Transverse colon (tissue), 4 donors: ENCODE measurements around the gene MYO5B. TPM values are rescaled to one million over a fixed set of nuclear protein-coding genes. Genes with fewer than 3 reads are reported as not detected.

Source experiments
- DNase-seq: peaks from one replicate; pipeline ENCODE4 v3.0.0-alpha.2; 2019
- H3K27ac ChIP-seq, 4 donors: fragments of 200-600 bp; sonication (generic); 2 replicates each; pipeline ENCODE4 v1.5.1; 2016 to 2018; ENCODE audit warnings: inconsistent platforms in 4 of 4
- H3K27me3 ChIP-seq: fragments of 200-600 bp; sonication (generic); 2 replicates; pipeline ENCODE4 v1.5.1; 2017; ENCODE audit warnings: inconsistent platforms
- H3K36me3 ChIP-seq, 4 donors: fragments of 200-600 bp; sonication (generic); 2 replicates each; pipeline ENCODE4 v1.5.1; 2017 to 2019; ENCODE audit warnings: inconsistent platforms in 4 of 4
- H3K4me1 ChIP-seq, 4 donors: fragments of 200-600 bp; sonication (generic); 2 replicates each; pipeline ENCODE4 v1.5.1; 2017 to 2020; ENCODE audit warnings: inconsistent platforms in 4 of 4
- H3K4me3 ChIP-seq, 4 donors: fragments of 200-600 bp; sonication (generic); 1 replicate in 1 of 4; 2 replicates in 3 of 4; pipeline versions ENCODE4 v1.5.1 to v1.6.1; 2017 to 2019; ENCODE audit warnings: inconsistent platforms in 4 of 4
- H3K9me3 ChIP-seq, 2 donors: fragments of 200-600 bp; sonication (generic); 2 replicates each; pipeline ENCODE4 v1.5.1; 2017 to 2019; ENCODE audit warnings: inconsistent platforms in 2 of 2
- EP300 ChIP-seq: sonication (generic); formaldehyde crosslinking; IDR thresholded peaks from one replicate; pipeline ENCODE4 v1.6.1; 2017; ENCODE audit warnings: antibody characterized with exemption, low read depth
- POLR2A ChIP-seq: fragments of 450-650 bp; IDR thresholded peaks from one replicate; pipeline ENCODE4 v1.6.1; 2016; ENCODE audit warnings: antibody characterized with exemption, mild to moderate bottlenecking, moderate library complexity
- POLR2AphosphoS5 ChIP-seq, 3 donors: sonication (generic); formaldehyde crosslinking; IDR thresholded peaks; one replicate each; pipeline ENCODE4 v1.6.1; 2016; ENCODE audit warnings: antibody characterized with exemption in 3 of 3
- WGBS, 2 donors: methylation state at CpG; one replicate each; pipeline ENCODE4 v1.1.5; 2018; ENCODE audit warnings: low coverage in 1 of 2; 5-methylcytosine and 5-hydroxymethylcytosine counted together
- in situ Hi-C, 4 donors: fragments of 200-750 bp; cut with MboI; loops; one replicate each; pipeline versions ENCODE4 v1.15.0 to v1.15.1; 2017; ENCODE audit warnings: low sequenced_read_pairs in 3 of 4, low pct_ligation_motif_present in 1 of 4, low pct_unique_long_range_greater_than_20kb in 1 of 4
- intact Hi-C: fragments of 100-400 bp; cut with DNase I; formaldehyde crosslinking; loops from one replicate; pipeline ENCODE4 v1.15.1; 2023; ENCODE audit warnings: low total_unique reads
- total RNA-seq, 4 donors: library from RNA; depleted of rRNA; stranded (reverse); fragments of >200 nt; gene quantifications; one replicate each; pipeline ENCODE4 v1.1.0, GENCODE V29; 2016
- TF ChIP-seq, protein P1 (sequence below), 5 experiments: fragments of 200-600 bp in 3 of 5; fragments of 450-650 bp in 2 of 5; sonication (generic) in 3 of 5; IDR thresholded peaks; 1 replicate in 2 of 5; 2 replicates in 3 of 5; pipeline ENCODE4 v1.5.1; 2016 to 2017; ENCODE audit warnings: antibody characterized with exemption in 5 of 5, inconsistent platforms in 3 of 5, mild to moderate bottlenecking in 2 of 5, moderate library complexity in 1 of 5

The MYO5B gene
- total RNA-seq, 4 donors from 2014 or later = 96.7 to 144 (median 114) TPM

DNA sequence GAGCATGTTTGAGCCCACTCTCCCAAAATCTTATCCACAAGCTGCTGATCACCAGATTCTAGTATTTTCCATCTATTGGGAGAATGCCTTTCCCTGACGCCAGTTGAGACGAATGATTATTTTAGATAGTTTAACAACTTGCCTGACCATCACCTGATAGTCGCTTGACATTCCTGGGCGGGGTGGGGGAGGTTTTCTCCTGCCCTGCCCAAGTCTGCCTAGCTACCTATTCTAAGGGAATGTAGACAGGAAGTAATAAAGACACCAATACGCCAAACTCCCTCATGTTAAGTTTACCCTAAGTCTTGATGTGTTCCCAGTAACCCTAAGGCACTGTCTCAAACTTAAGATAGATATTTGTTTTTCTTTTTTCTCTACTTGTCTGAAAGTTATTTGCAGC lies 377.0 kb downstream of the MYO5B start:
- peak overlapping the region; percentile 17 to 57 (median 46) for H3K27ac ChIP-seq
- peak; percentile 79 for DNase-seq

DNA sequence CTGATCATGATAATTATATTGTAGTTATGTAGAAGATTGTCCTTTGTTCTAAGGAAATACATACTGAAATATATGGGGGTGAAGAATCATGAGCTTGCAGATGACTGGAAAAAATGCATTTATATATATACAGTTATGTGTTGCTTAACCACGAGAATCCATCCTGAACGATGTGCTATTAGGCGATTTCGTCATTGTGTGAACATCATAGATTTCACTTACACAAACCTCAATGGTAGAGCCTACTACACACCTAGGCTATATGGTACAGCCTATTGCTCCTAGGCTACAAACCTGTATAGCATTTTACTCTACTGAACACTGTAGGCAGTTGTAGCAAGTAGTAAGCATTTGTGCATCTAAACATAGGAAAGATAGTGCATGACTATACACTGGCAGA lies 379.0 kb downstream of the MYO5B start:
- Histone ChIP-seq H3K36me3 (no peaks in the 10 kb centered on the region), H3K27me3 (no peaks in the 10 kb centered on the region), H3K4me3 (no peak overlapping the region), H3K9me3 (no peaks in the 10 kb centered on the region), H3K4me1 (peaks cover 6 to 43% (median 38%) of the 10 kb centered on the region in 4 donors), H3K27ac (no peak overlapping the region)
- DNase-seq = no peak
- intact Hi-C loops = no loop called here
- in situ Hi-C loops = no loop called here
- 87 to 90% methylated on average over 4 of the region's 4 CpGs for WGBS, 2 donors
- TF ChIP-seq, protein P1, sequence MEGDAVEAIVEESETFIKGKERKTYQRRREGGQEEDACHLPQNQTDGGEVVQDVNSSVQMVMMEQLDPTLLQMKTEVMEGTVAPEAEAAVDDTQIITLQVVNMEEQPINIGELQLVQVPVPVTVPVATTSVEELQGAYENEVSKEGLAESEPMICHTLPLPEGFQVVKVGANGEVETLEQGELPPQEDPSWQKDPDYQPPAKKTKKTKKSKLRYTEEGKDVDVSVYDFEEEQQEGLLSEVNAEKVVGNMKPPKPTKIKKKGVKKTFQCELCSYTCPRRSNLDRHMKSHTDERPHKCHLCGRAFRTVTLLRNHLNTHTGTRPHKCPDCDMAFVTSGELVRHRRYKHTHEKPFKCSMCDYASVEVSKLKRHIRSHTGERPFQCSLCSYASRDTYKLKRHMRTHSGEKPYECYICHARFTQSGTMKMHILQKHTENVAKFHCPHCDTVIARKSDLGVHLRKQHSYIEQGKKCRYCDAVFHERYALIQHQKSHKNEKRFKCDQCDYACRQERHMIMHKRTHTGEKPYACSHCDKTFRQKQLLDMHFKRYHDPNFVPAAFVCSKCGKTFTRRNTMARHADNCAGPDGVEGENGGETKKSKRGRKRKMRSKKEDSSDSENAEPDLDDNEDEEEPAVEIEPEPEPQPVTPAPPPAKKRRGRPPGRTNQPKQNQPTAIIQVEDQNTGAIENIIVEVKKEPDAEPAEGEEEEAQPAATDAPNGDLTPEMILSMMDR (IDR thresholded peaks at IDR 0.05) = no peak
- no peak for TF ChIP-seq POLR2A
- TF ChIP-seq POLR2AphosphoS5 (IDR thresholded peaks at IDR 0.05) = no peak
- TF ChIP-seq EP300 = no peak

More for the DNA sequence above, 377.0 kb downstream of the MYO5B start:
- TF ChIP-seq, protein P1 (IDR thresholded peaks at IDR 0.05) = no peak
- no peak for TF ChIP-seq POLR2AphosphoS5 (IDR thresholded peaks at IDR 0.05)
- no peak for TF ChIP-seq POLR2A
- H3K36me3 ChIP-seq = no peaks in the 10 kb centered on the region
- H3K4me3 ChIP-seq = no peak overlapping the region
- WGBS, 2 donors = 40 to 60% methylated on average over 1 to 5 of the region's 5 CpGs
- H3K27me3 ChIP-seq = no peaks in the 10 kb centered on the region
- intact Hi-C loops = no loop called here
- in situ Hi-C loops = no loop called here
- no peaks in the 10 kb centered on the region for H3K9me3 ChIP-seq
- H3K4me1 ChIP-seq = peaks cover 6 to 26% (median 18%) of the 10 kb centered on the region in 4 donors

- no peaks in the 10 kb centered on the region for H3K27me3 ChIP-seq
These were observed 380.8 kb downstream of the MYO5B start for GRCh38 chr18:49814147-49814499.

GRCh38 chr18:49813319-49814146 lies 381.4 kb downstream of the MYO5B start, which contains the start of gene ACAA2:
TSS of gene ACAA2 (minus strand) at chr18:49813533. CDS start at chr18:49813484, 49 bp downstream.
- peak; percentile 93 for DNase-seq
- intact Hi-C loops = no loop called here
- WGBS, 2 donors = 0% methylated on average over 58 of the region's 74 CpGs; no CpG with 5 or more reads in 1 of the 2 donors
- H3K9me3 ChIP-seq = no peaks in the 10 kb centered on the region
- H3K4me1 ChIP-seq = peaks cover 0 to 38% (median 36%) of the 10 kb centered on the region in 4 donors
- no peaks in the 10 kb centered on the region for H3K27me3 ChIP-seq
- no peaks in the 10 kb centered on the region for H3K36me3 ChIP-seq
- TF ChIP-seq POLR2AphosphoS5 (IDR thresholded peaks at IDR 0.05) (peak; percentile 55 to 92 (median 92)), POLR2A (peak; percentile 88), EP300 (peak; percentile 3)
- TF ChIP-seq, protein P1 (IDR thresholded peaks at IDR 0.05) = no peak
- in situ Hi-C loops = no loop called here
- peak within 1 kb of the TSS; percentile 96 to 98 (median 98) for H3K27ac ChIP-seq
- H3K4me3 ChIP-seq = peak within 1 kb of the TSS; percentile 67 to 85 (median 70)

More at GRCh38 chr18:49814147-49814499, 380.8 kb downstream of the MYO5B start:
- in situ Hi-C loops (no loop called here), intact Hi-C loops (no loop called here)
- peak; percentile 63 for DNase-seq
- Histone ChIP-seq H3K27ac (peak overlapping the region; percentile 96 to 98 (median 98)), H3K4me3 (peak overlapping the region; percentile 67 to 85 (median 70)), H3K4me1 (peaks cover 0 to 41% (median 37%) of the 10 kb centered on the region in 4 donors), H3K9me3 (no peaks in the 10 kb centered on the region), H3K36me3 (no peaks in the 10 kb centered on the region)
- TF ChIP-seq EP300 (peak; percentile 50), POLR2AphosphoS5 (IDR thresholded peaks at IDR 0.05) (no peak)
- WGBS, 2 donors = 0% methylated on average over 24 of the region's 24 CpGs; no CpG with 5 or more reads in 1 of the 2 donors
